GM18873 (cell line): ENCODE results near the gene PROZ.

ENCODE experiments used
- ATAC-seq: cut with Tn5 transposase; IDR thresholded peaks from one replicate; pipeline ENCODE4 v1.9.1; 2021; ENCODE audit warnings: mild to moderate bottlenecking, moderate library complexity, moderate number of reproducible peaks; ENCODE audit not compliant: unreplicated experiment, low FRiP score

The PROZ gene

GRCh38 chr13:113119822-113120189 lies 38.6 kb upstream of the PROZ start:
- ATAC-seq: no peak

GRCh38 chr13:113120300-113121182 lies 37.9 kb upstream of the PROZ start:
- no peak for ATAC-seq

GRCh38 chr13:113121183-113121927 lies 37.1 kb upstream of the PROZ start:
- no peak for ATAC-seq

- ATAC-seq: no peak
Observed at GRCh38 chr13:113121928-113122471, 36.4 kb upstream of the PROZ start.

- no peak for ATAC-seq
Observed at GRCh38 chr13:113122550-113123225, 35.8 kb upstream of the PROZ start, which contains the start of gene F10. F10 (plus strand) TSS chr13:113122799; CDS start chr13:113122856, 57 bp downstream.

GRCh38 chr13:113123226-113124201 lies 34.9 kb upstream of the PROZ start:
- ATAC-seq: no peak

- ATAC-seq: no peak
Observed at GRCh38 chr13:113124211-113124970, 34.1 kb upstream of the PROZ start.

- ATAC-seq: no peak
Observed at GRCh38 chr13:113125506-113126264, 32.8 kb upstream of the PROZ start.

GRCh38 chr13:113126265-113127150 lies 31.9 kb upstream of the PROZ start:
- ATAC-seq: no peak

- ATAC-seq: no peak
Observed at GRCh38 chr13:113129480-113129879, 29.0 kb upstream of the PROZ start.

GRCh38 chr13:113129921-113130750 lies 28.3 kb upstream of the PROZ start:
- no peak for ATAC-seq

GRCh38 chr13:113135281-113135760 lies 23.1 kb upstream of the PROZ start:
- ATAC-seq: no peak

GRCh38 chr13:113137691-113138298 lies 20.7 kb upstream of the PROZ start:
- no peak for ATAC-seq

GRCh38 chr13:113138792-113139551 lies 19.5 kb upstream of the PROZ start:
- ATAC-seq: no peak

- ATAC-seq: no peak
Observed at GRCh38 chr13:113139577-113139976, 18.9 kb upstream of the PROZ start.
